ENCODE data around the gene MAD1L1. TPM values are rescaled to one million over a fixed set of nuclear protein-coding genes. Genes with fewer than 3 reads are reported as not detected.

Gene MAD1L1
- total and polyA plus RNA-seq, 2 of the 13 experiments (the other 11 are each of a cell fraction or from before 2014, with no cell fraction given) = 17.4 to 64.7 TPM

- ATAC-seq = no peak
- 96% methylated on average over 10 of the region's 11 CpGs for WGBS (ENCODE audit: low lambda C conversion rate)
- POLR2A ChIA-PET = no interaction called here
These were observed 45.3 kb upstream of the MAD1L1 start for GRCh38 chr7:2278026-2278425.

GRCh38 chr7:2276107-2276506, 43.4 kb upstream of the MAD1L1 start:
- POLR2A ChIA-PET = interaction anchor here (0.7 kb wide), 1 partner anchor 86 kb away, joined by 3 read pairs; no protein-coding TSS in a partner anchor

More at GRCh38 chr7:2278026-2278425, 45.3 kb upstream of the MAD1L1 start:
- intact Hi-C loops (cut with micrococcal nuclease; ENCODE audit: unreplicated experiment) = no loop called here
- BruUV-seq (replicated peaks) = no TSS peak
- Histone ChIP-seq H4K20me1 (ENCODE audit: insufficient read depth, low read length) (no peaks in the 10 kb centered on the region), H3K27me3 (ENCODE audit: control insufficient read depth in 1 of 2, insufficient read depth in 2 of 2, low read length in 2 of 2) (no peaks in the 10 kb centered on the region), H3K9ac (ENCODE audit: insufficient read depth, low read depth, low read length) (no peak overlapping the region), H2AFZ (ENCODE audit: low read length) (no peak overlapping the region), H3K27ac (ENCODE audit: extremely low read length, insufficient read depth, low read length) (no peak overlapping the region), H3K36me3 (replicated peaks in 1 of 2; ENCODE audit: control insufficient read depth in 1 of 2, insufficient read depth in 2 of 2, low read length in 2 of 2) (peaks cover 7 to 23% of the 10 kb centered on the region in 2 experiments; a peak in 3 of 5 replicates), H3K79me2 (ENCODE audit: insufficient read depth, low read length) (peaks cover 14% of the 10 kb centered on the region), H3K4me2 (ENCODE audit: low read depth, low read length) (no peak overlapping the region), H3K4me3 (replicated peaks in 1 of 3; ENCODE audit: insufficient read depth in 1 of 3, low read depth in 2 of 3, low read length in 3 of 3) (no peak overlapping the region), H3K4me1 (ENCODE audit: insufficient read depth, low read length) (peaks cover 37% of the 10 kb centered on the region), H3K9me3 (ENCODE audit: low read length) (no peaks in the 10 kb centered on the region)
- CTCF ChIA-PET (ENCODE audit: low intra/inter-chr PET ratio, low total read pairs) = no interaction called here
- DNase-seq (ENCODE audit: low spot score) (no peak), FAIRE-seq (no peak)
- no peak for TF ChIP-seq ZBTB44 (CRISPR knock-in tag; IDR thresholded peaks at IDR 0.05)
- in situ Hi-C loops (cut with HindIII; ENCODE audit: extremely low pct_ligation_motif_present, low pct_unique_long_range_greater_than_20kb) = no loop called here

More at GRCh38 chr7:2276107-2276506, 43.4 kb upstream of the MAD1L1 start:
- in situ Hi-C loops (cut with HindIII; ENCODE audit: extremely low pct_ligation_motif_present, low pct_unique_long_range_greater_than_20kb) (no loop called here), intact Hi-C loops (cut with micrococcal nuclease; ENCODE audit: unreplicated experiment) (no loop called here)
- CTCF ChIA-PET (ENCODE audit: low intra/inter-chr PET ratio, low total read pairs) = no interaction called here
- no peak for FAIRE-seq
- ATAC-seq = no peak
- Histone ChIP-seq H3K4me3 (replicated peaks in 1 of 3; ENCODE audit: insufficient read depth in 1 of 3, low read depth in 2 of 3, low read length in 3 of 3) (no peak overlapping the region), H2AFZ (ENCODE audit: low read length) (no peak overlapping the region), H3K79me2 (ENCODE audit: insufficient read depth, low read length) (peaks cover 7% of the 10 kb centered on the region), H3K9me3 (ENCODE audit: low read length) (no peaks in the 10 kb centered on the region), H3K4me2 (ENCODE audit: low read depth, low read length) (no peak overlapping the region), H3K9ac (ENCODE audit: insufficient read depth, low read depth, low read length) (no peak overlapping the region), H4K20me1 (ENCODE audit: insufficient read depth, low read length) (no peaks in the 10 kb centered on the region), H3K27me3 (ENCODE audit: control insufficient read depth in 1 of 2, insufficient read depth in 2 of 2, low read length in 2 of 2) (no peaks in the 10 kb centered on the region), H3K27ac (ENCODE audit: extremely low read length, insufficient read depth, low read length) (no peak overlapping the region), H3K36me3 (replicated peaks in 1 of 2; ENCODE audit: control insufficient read depth in 1 of 2, insufficient read depth in 2 of 2, low read length in 2 of 2) (peaks cover 13 to 30% of the 10 kb centered on the region in 2 experiments; a peak in 4 of 5 replicates), H3K4me1 (ENCODE audit: insufficient read depth, low read length) (peaks cover 31% of the 10 kb centered on the region)
- no TSS peak for BruUV-seq (replicated peaks)
- TF ChIP-seq FOXC1 (CRISPR knock-in tag; IDR thresholded peaks at IDR 0.05; ENCODE audit: borderline replicate concordance) (no peak), ZNF263 (CRISPR knock-in tag; IDR thresholded peaks at IDR 0.05) (peak; percentile 50; the same call in 1 of the 2 replicates), AGO2 (optimal IDR thresholded peaks at IDR 0.05; ENCODE audit: low read depth, low read length) (peak; percentile 20)
- no peak for DNase-seq (ENCODE audit: low spot score)
- 98% methylated on average over 13 of the region's 18 CpGs for WGBS (ENCODE audit: low lambda C conversion rate)

Measured in HepG2 (cell line).